Kidney epithelial cell (primary cell): ENCODE data around the gene ARHGEF7. TPM values are rescaled to one million over a fixed set of nuclear protein-coding genes. Genes with fewer than 3 reads are reported as not detected.

ENCODE experiments used
- DNase-seq: peaks from one replicate; pipeline ENCODE4 v3.0.0-alpha.2; 2010; ENCODE audit warnings: low read depth
- H3K27me3 ChIP-seq: 2 replicates; pipeline ENCODE4 v1.6.0; 2011; ENCODE audit warnings: low read length; ENCODE audit not compliant: control insufficient read depth, insufficient read depth
- H3K36me3 ChIP-seq: 2 replicates; pipeline ENCODE4 v1.5.1; 2011; ENCODE audit warnings: low read length; ENCODE audit not compliant: control insufficient read depth, insufficient read depth
- H3K4me3 ChIP-seq: 2 replicates; pipeline ENCODE4 v1.5.1; 2011; ENCODE audit warnings: low read depth, mild to moderate bottlenecking, control low read depth, low read length
- CTCF ChIP-seq: IDR thresholded peaks from 2 replicates; pipeline ENCODE4 v1.5.1; 2011; ENCODE audit warnings: mild to moderate bottlenecking, moderate library complexity, low read length, control low read depth, inconsistent platforms; ENCODE audit not compliant: insufficient read depth, poor library complexity, severe bottlenecking
- total RNA-seq: library from RNA; depleted of rRNA; stranded (reverse); fragments of >200 nt; gene quantifications from 2 replicates; pipeline ENCODE4 v1.2.3, GENCODE V29; 2015

The ARHGEF7 gene
- total RNA-seq, 1 donor from 2014 or later: 32.4 TPM

- H3K36me3 ChIP-seq: no peaks in the 10 kb centered on the region
- no peaks in the 10 kb centered on the region for H3K27me3 ChIP-seq
Observed at GRCh38 chr13:111280226-111280625, 165.1 kb downstream of the ARHGEF7 start.

GRCh38 chr13:111280681-111281585, 165.8 kb downstream of the ARHGEF7 start:
- no peak for TF ChIP-seq CTCF
- no peak for DNase-seq
- Histone ChIP-seq H3K27me3 (no peaks in the 10 kb centered on the region), H3K4me3 (no peak overlapping the region), H3K36me3 (no peaks in the 10 kb centered on the region)

More at GRCh38 chr13:111280226-111280625, 165.1 kb downstream of the ARHGEF7 start:
- no peak overlapping the region for H3K4me3 ChIP-seq
- DNase-seq: no peak
- TF ChIP-seq CTCF: no peak

- no peak for TF ChIP-seq CTCF
- no peak for DNase-seq
- Histone ChIP-seq H3K27me3 (no peaks in the 10 kb centered on the region), H3K4me3 (no peak overlapping the region), H3K36me3 (no peaks in the 10 kb centered on the region)
Observed at GRCh38 chr13:111281751-111282311, 166.7 kb downstream of the ARHGEF7 start.

- Histone ChIP-seq H3K27me3 (no peaks in the 10 kb centered on the region), H3K4me3 (no peak overlapping the region), H3K36me3 (no peaks in the 10 kb centered on the region)
- DNase-seq: no peak
- TF ChIP-seq CTCF: no peak
Observed at GRCh38 chr13:111282425-111282824, 167.3 kb downstream of the ARHGEF7 start.

- no peak for DNase-seq
- Histone ChIP-seq H3K4me3 (no peak overlapping the region), H3K36me3 (no peaks in the 10 kb centered on the region), H3K27me3 (no peaks in the 10 kb centered on the region)
- TF ChIP-seq CTCF: no peak
Observed at GRCh38 chr13:111282997-111283396, 167.9 kb downstream of the ARHGEF7 start.
